Suprapubic skin (tissue), 4 donors: Measurements from ENCODE around the gene LUM. TPM values are rescaled to one million over a fixed set of nuclear protein-coding genes. Genes with fewer than 3 reads are reported as not detected.

Experiments
- DNase-seq, 2 donors: peaks; one replicate each; pipeline ENCODE4 v3.0.0-alpha.2; 2019; ENCODE audit warnings: low spot score in 2 of 2
- H3K27ac ChIP-seq: fragments of 200-600 bp; sonication (generic); one replicate; pipeline ENCODE4 v1.5.1; 2019
- H3K27me3 ChIP-seq: fragments of 200-600 bp; sonication (generic); one replicate; pipeline ENCODE4 v1.5.1; 2019
- H3K36me3 ChIP-seq: fragments of 200-600 bp; sonication (generic); one replicate; pipeline ENCODE4 v1.5.1; 2019
- H3K4me1 ChIP-seq: fragments of 200-600 bp; sonication (generic); one replicate; pipeline ENCODE4 v1.5.1; 2019
- H3K4me3 ChIP-seq: fragments of 200-600 bp; sonication (generic); one replicate; pipeline ENCODE4 v1.5.1; 2019; ENCODE audit warnings: mild to moderate bottlenecking
- H3K9me3 ChIP-seq: fragments of 200-600 bp; sonication (generic); one replicate; pipeline ENCODE4 v1.5.1; 2019
- EP300 ChIP-seq: sonication (generic); formaldehyde crosslinking; IDR thresholded peaks from one replicate; pipeline ENCODE4 v1.6.1; 2017; ENCODE audit warnings: antibody characterized with exemption
- POLR2A ChIP-seq, 2 donors: fragments of 450-650 bp; IDR thresholded peaks; one replicate each; pipeline ENCODE4 v1.6.1; 2017; ENCODE audit warnings: antibody characterized with exemption in 2 of 2, mild to moderate bottlenecking in 2 of 2, moderate library complexity in 2 of 2
- POLR2AphosphoS5 ChIP-seq, 3 donors: sonication (generic); formaldehyde crosslinking; IDR thresholded peaks; one replicate each; pipeline ENCODE4 v1.6.1; 2017; ENCODE audit warnings: antibody characterized with exemption in 3 of 3
- WGBS: methylation state at CpG from one replicate; pipeline ENCODE4 v1.1.5; 2018; 5-methylcytosine and 5-hydroxymethylcytosine counted together
- total RNA-seq, 4 donors: library from RNA; depleted of rRNA; stranded (reverse); fragments of >200 nt; gene quantifications; one replicate each; pipeline ENCODE4 v1.1.0, GENCODE V29; 2016
- TF ChIP-seq, protein P1 (sequence below), 2 donors: fragments of 200-600 bp in 1 of 2; fragments of 450-650 bp in 1 of 2; sonication (generic) in 1 of 2; IDR thresholded peaks; one replicate each; pipeline ENCODE4 v1.5.1; 2016 to 2019; ENCODE audit warnings: antibody characterized with exemption in 2 of 2, mild to moderate bottlenecking in 1 of 2, moderate library complexity in 1 of 2

The LUM gene
- total RNA-seq, 4 donors from 2014 or later, result 7.5 to 26.0 (median 14.1) TPM

DNA sequence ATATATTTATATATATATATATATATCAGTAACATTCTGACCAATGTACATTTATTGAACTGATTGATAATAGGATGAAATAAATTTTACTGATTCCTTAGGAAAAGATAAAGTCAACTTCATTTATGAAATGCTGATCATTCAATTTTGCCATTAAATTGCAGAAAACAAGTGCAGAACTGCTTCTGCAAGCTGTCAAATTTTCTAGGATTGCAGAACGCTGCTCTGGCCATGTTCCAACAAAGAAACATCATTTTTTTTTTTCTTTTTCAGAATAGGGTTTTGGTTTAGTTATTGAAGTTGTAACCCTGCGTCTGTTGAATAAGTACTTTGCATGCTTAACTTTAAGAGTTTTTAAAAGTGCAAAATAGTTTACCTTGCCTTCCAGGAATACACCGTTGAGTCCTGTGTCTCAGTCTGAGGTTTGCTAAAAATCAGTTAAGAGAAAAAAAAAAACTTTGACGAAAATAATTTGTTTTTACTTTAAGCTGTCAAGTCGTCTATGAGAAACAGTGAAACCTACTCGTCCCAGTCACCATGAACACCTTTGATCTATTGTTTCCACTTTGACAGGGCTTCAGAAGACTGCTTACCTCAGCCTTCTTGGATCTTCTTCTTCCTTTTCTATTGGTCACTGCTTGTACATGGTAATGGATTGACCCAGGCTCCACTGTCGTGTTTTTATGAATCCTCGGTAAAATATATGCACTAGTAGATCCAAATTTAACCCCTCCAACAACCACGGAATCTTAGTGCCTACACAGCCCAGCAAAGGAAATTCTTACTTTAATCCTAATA, 53.7 kb downstream of the LUM start, which contains the start of gene KERA:
Gene KERA, minus strand, starts transcription at position 657 of the 798 bp plus-strand sequence. CDS start 1,743 bp downstream, outside the sequence.
- no peaks in the 10 kb centered on the region for H3K36me3 ChIP-seq
- 27% methylated on average over 9 of the region's 9 CpGs for WGBS
- H3K9me3 ChIP-seq, result no peaks in the 10 kb centered on the region
- no peaks in the 10 kb centered on the region for H3K4me1 ChIP-seq
- H3K4me3 ChIP-seq, result no peak within 1 kb of the TSS
- TF ChIP-seq, protein P1, sequence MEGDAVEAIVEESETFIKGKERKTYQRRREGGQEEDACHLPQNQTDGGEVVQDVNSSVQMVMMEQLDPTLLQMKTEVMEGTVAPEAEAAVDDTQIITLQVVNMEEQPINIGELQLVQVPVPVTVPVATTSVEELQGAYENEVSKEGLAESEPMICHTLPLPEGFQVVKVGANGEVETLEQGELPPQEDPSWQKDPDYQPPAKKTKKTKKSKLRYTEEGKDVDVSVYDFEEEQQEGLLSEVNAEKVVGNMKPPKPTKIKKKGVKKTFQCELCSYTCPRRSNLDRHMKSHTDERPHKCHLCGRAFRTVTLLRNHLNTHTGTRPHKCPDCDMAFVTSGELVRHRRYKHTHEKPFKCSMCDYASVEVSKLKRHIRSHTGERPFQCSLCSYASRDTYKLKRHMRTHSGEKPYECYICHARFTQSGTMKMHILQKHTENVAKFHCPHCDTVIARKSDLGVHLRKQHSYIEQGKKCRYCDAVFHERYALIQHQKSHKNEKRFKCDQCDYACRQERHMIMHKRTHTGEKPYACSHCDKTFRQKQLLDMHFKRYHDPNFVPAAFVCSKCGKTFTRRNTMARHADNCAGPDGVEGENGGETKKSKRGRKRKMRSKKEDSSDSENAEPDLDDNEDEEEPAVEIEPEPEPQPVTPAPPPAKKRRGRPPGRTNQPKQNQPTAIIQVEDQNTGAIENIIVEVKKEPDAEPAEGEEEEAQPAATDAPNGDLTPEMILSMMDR (IDR thresholded peaks at IDR 0.05), result no peak
- TF ChIP-seq POLR2A (IDR thresholded peaks at IDR 0.05) (no peak), EP300 (no peak), POLR2AphosphoS5 (IDR thresholded peaks at IDR 0.05) (no peak)
- no peak within 1 kb of the TSS for H3K27ac ChIP-seq
- no peaks in the 10 kb centered on the region for H3K27me3 ChIP-seq
- DNase-seq, result no peak

DNA sequence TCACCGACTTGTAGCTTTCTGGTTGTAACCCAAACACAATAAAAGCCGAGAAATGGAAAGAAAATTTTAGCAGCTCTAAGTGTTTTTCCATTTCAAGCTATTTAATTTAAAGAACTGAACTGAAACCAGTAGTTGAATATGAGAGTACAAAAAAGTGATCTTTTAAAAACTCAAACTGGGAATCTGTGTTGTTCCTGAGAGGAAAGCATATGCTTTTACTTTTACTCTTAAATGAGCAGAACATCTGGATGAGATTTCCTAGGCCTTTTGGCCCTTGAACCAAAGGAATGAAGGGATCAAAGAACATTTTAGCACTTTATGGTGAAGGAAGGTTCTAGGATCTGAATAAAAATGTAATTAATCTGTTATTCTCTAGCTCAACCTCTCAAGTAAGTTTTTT, 54.8 kb downstream of the LUM start:
- Histone ChIP-seq H3K27me3 (no peaks in the 10 kb centered on the region), H3K9me3 (no peaks in the 10 kb centered on the region), H3K27ac (no peak overlapping the region), H3K36me3 (no peaks in the 10 kb centered on the region), H3K4me3 (no peak overlapping the region), H3K4me1 (no peaks in the 10 kb centered on the region)
- whole genome bisulfite sequencing, result 88% methylated on average over 2 of the region's 2 CpGs
- TF ChIP-seq, protein P1 (IDR thresholded peaks at IDR 0.05), result no peak
- TF ChIP-seq POLR2AphosphoS5 (IDR thresholded peaks at IDR 0.05) (no peak), POLR2A (IDR thresholded peaks at IDR 0.05) (no peak), EP300 (no peak)
- no peak for DNase-seq

GRCh38 chr12:91055976-91056375, 55.3 kb downstream of the LUM start:
- H3K4me3 ChIP-seq, result no peak overlapping the region
- H3K9me3 ChIP-seq, result no peaks in the 10 kb centered on the region
- no peak for DNase-seq
- WGBS, result 70% methylated on average over 1 of the region's 1 CpG
- TF ChIP-seq POLR2AphosphoS5 (IDR thresholded peaks at IDR 0.05) (no peak), EP300 (no peak), POLR2A (IDR thresholded peaks at IDR 0.05) (no peak)
- TF ChIP-seq, protein P1 (IDR thresholded peaks at IDR 0.05), result no peak
- H3K4me1 ChIP-seq, result no peaks in the 10 kb centered on the region
- H3K27me3 ChIP-seq, result no peaks in the 10 kb centered on the region
- H3K36me3 ChIP-seq, result no peaks in the 10 kb centered on the region
- H3K27ac ChIP-seq, result no peak overlapping the region

GRCh38 chr12:91053951-91054715, 57.2 kb downstream of the LUM start:
- H3K9me3 ChIP-seq, result no peaks in the 10 kb centered on the region
- WGBS, result 46% methylated on average over 4 of the region's 4 CpGs
- H3K4me3 ChIP-seq, result no peak overlapping the region
- TF ChIP-seq, protein P1 (IDR thresholded peaks at IDR 0.05), result no peak
- TF ChIP-seq POLR2AphosphoS5 (IDR thresholded peaks at IDR 0.05), result no peak
- no peak for TF ChIP-seq EP300
- TF ChIP-seq POLR2A (IDR thresholded peaks at IDR 0.05), result no peak
- H3K27me3 ChIP-seq, result no peaks in the 10 kb centered on the region
- DNase-seq, result peak in 1 of 2 donors; percentile 71
- H3K27ac ChIP-seq, result no peak overlapping the region
- H3K36me3 ChIP-seq, result no peaks in the 10 kb centered on the region
- H3K4me1 ChIP-seq, result no peaks in the 10 kb centered on the region

Other genes with a start within 250 kb of the LUM start
- gene CCER1, start 156.3 kb downstream of the LUM start, total RNA-seq, result not detected
- gene EPYC, start 106.5 kb downstream of the LUM start, total RNA-seq, result not detected
- gene KERA, start 53.5 kb downstream of the LUM start, total RNA-seq, result not detected
- 100 to 1,000 TPM; 549 to 589 (median 569) TPM for gene DCN, start 71.3 kb upstream of the LUM start, total RNA-seq